Transverse colon (tissue), 4 donors: ENCODE data around the gene ERC2. TPM values are rescaled to one million over a fixed set of nuclear protein-coding genes. Genes with fewer than 3 reads are reported as not detected.

Experiments used
- DNase-seq: peaks from one replicate; pipeline ENCODE4 v3.0.0-alpha.2; 2019
- H3K27ac ChIP-seq, 4 donors: fragments of 200-600 bp; sonication (generic); 2 replicates each; pipeline ENCODE4 v1.5.1; 2016 to 2018; ENCODE audit warnings: inconsistent platforms in 4 of 4
- H3K27me3 ChIP-seq: fragments of 200-600 bp; sonication (generic); 2 replicates; pipeline ENCODE4 v1.5.1; 2017; ENCODE audit warnings: inconsistent platforms
- H3K36me3 ChIP-seq, 4 donors: fragments of 200-600 bp; sonication (generic); 2 replicates each; pipeline ENCODE4 v1.5.1; 2017 to 2019; ENCODE audit warnings: inconsistent platforms in 4 of 4
- H3K4me1 ChIP-seq, 4 donors: fragments of 200-600 bp; sonication (generic); 2 replicates each; pipeline ENCODE4 v1.5.1; 2017 to 2020; ENCODE audit warnings: inconsistent platforms in 4 of 4
- H3K4me3 ChIP-seq, 4 donors: fragments of 200-600 bp; sonication (generic); 1 replicate in 1 of 4; 2 replicates in 3 of 4; pipeline versions ENCODE4 v1.5.1 to v1.6.1; 2017 to 2019; ENCODE audit warnings: inconsistent platforms in 4 of 4
- H3K9me3 ChIP-seq, 2 donors: fragments of 200-600 bp; sonication (generic); 2 replicates each; pipeline ENCODE4 v1.5.1; 2017 to 2019; ENCODE audit warnings: inconsistent platforms in 2 of 2
- CTCF ChIP-seq, 5 experiments: fragments of 200-600 bp in 3 of 5; fragments of 450-650 bp in 2 of 5; sonication (generic) in 3 of 5; IDR thresholded peaks; 1 replicate in 2 of 5; 2 replicates in 3 of 5; pipeline ENCODE4 v1.5.1; 2016 to 2017; ENCODE audit warnings: antibody characterized with exemption in 5 of 5, inconsistent platforms in 3 of 5, mild to moderate bottlenecking in 2 of 5, moderate library complexity in 1 of 5
- EP300 ChIP-seq: sonication (generic); formaldehyde crosslinking; IDR thresholded peaks from one replicate; pipeline ENCODE4 v1.6.1; 2017; ENCODE audit warnings: antibody characterized with exemption, low read depth
- POLR2A ChIP-seq: fragments of 450-650 bp; IDR thresholded peaks from one replicate; pipeline ENCODE4 v1.6.1; 2016; ENCODE audit warnings: antibody characterized with exemption, mild to moderate bottlenecking, moderate library complexity
- POLR2AphosphoS5 ChIP-seq, 3 donors: sonication (generic); formaldehyde crosslinking; IDR thresholded peaks; one replicate each; pipeline ENCODE4 v1.6.1; 2016; ENCODE audit warnings: antibody characterized with exemption in 3 of 3
- WGBS, 2 donors: methylation state at CpG; one replicate each; pipeline ENCODE4 v1.1.5; 2018; ENCODE audit warnings: low coverage in 1 of 2; 5-methylcytosine and 5-hydroxymethylcytosine counted together
- in situ Hi-C, 4 donors: fragments of 200-750 bp; cut with MboI; loops; one replicate each; pipeline versions ENCODE4 v1.15.0 to v1.15.1; 2017; ENCODE audit warnings: low sequenced_read_pairs in 3 of 4, low pct_ligation_motif_present in 1 of 4, low pct_unique_long_range_greater_than_20kb in 1 of 4
- intact Hi-C: fragments of 100-400 bp; cut with DNase I; formaldehyde crosslinking; loops from one replicate; pipeline ENCODE4 v1.15.1; 2023; ENCODE audit warnings: low total_unique reads
- total RNA-seq, 4 donors: library from RNA; depleted of rRNA; stranded (reverse); fragments of >200 nt; gene quantifications; one replicate each; pipeline ENCODE4 v1.1.0, GENCODE V29; 2016

ERC2 gene
- total RNA-seq, 4 donors from 2014 or later, result 0.41 to 1.3 TPM; not detected in 2

DNA sequence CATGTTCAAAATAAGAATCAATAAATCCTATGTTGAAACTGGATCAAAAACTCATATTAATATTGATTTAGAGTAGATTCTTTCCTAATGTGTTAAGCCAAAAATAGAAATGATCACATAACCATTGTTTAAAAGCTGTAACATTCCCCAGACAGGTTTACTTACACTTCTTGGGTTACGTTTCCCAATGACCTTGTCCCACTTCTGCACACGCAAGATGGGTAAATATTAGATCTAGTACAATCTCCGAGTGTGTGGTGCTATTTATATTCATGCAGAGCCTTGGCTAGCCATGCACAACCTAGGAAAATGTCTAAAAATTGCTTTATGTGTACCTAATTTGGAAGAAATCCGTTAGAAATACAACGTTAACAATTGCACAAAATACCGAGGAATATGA, 39.6 kb downstream of the ERC2 start:
- in situ Hi-C loops (no loop called here), intact Hi-C loops (no loop called here)
- Histone ChIP-seq H3K27me3 (no peaks in the 10 kb centered on the region), H3K9me3 (no peaks in the 10 kb centered on the region), H3K4me3 (no peak overlapping the region), H3K36me3 (no peaks in the 10 kb centered on the region), H3K27ac (no peak overlapping the region), H3K4me1 (no peaks in the 10 kb centered on the region)
- no peak for TF ChIP-seq POLR2A
- TF ChIP-seq POLR2AphosphoS5 (IDR thresholded peaks at IDR 0.05), result no peak
- no peak for TF ChIP-seq EP300
- no peak for TF ChIP-seq CTCF (IDR thresholded peaks at IDR 0.05)
- 48 to 52% methylated on average over 6 of the region's 6 CpGs for WGBS, 2 donors
- no peak for DNase-seq

DNA sequence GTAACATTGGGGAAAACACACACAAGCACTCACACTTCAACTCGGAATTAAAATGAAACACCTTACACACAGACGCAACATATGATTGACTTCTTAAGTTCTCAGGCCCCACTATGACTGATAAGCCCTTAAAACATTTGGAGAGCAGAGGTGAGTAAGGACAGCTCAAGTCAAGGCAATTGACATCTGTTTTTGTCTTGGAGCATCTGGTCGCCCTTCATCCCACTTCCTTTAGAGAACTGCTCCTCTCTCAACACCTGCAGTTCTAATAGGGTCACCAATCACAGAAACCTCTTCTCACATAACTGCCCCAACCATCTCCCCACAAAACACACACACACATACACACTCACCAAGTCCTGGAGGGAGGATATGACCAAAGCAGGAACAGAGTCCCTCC, 43.4 kb downstream of the ERC2 start:
- in situ Hi-C loops, result no loop called here

GRCh38 chr3:56424336-56424735, 43.9 kb downstream of the ERC2 start:
- TF ChIP-seq CTCF (IDR thresholded peaks at IDR 0.05), result no peak
- Histone ChIP-seq H3K27me3 (no peaks in the 10 kb centered on the region), H3K27ac (no peak overlapping the region), H3K9me3 (no peaks in the 10 kb centered on the region), H3K36me3 (no peaks in the 10 kb centered on the region), H3K4me3 (no peak overlapping the region), H3K4me1 (no peaks in the 10 kb centered on the region)
- 40 to 66% methylated on average over 1 of the region's 1 CpG for WGBS, 2 donors
- DNase-seq, result no peak
- intact Hi-C loops, result no loop called here
- in situ Hi-C loops, result no loop called here

More for the DNA sequence above, 43.4 kb downstream of the ERC2 start:
- H3K27ac ChIP-seq, result no peak overlapping the region
- WGBS, 2 donors, result 88 to 100% methylated on average over 2 to 3 of the region's 3 CpGs
- H3K4me3 ChIP-seq, result no peak overlapping the region
- no peaks in the 10 kb centered on the region for H3K36me3 ChIP-seq
- H3K4me1 ChIP-seq, result no peaks in the 10 kb centered on the region
- no peak for DNase-seq
- TF ChIP-seq CTCF (IDR thresholded peaks at IDR 0.05), result no peak
- TF ChIP-seq POLR2AphosphoS5 (IDR thresholded peaks at IDR 0.05), result no peak
- TF ChIP-seq POLR2A, result no peak
- no peak for TF ChIP-seq EP300
- H3K9me3 ChIP-seq, result no peaks in the 10 kb centered on the region
- H3K27me3 ChIP-seq, result no peaks in the 10 kb centered on the region
- intact Hi-C loops, result no loop called here

GRCh38 chr3:56423661-56424099, 44.6 kb downstream of the ERC2 start:
- Histone ChIP-seq H3K4me3 (no peak overlapping the region), H3K4me1 (no peaks in the 10 kb centered on the region), H3K9me3 (no peaks in the 10 kb centered on the region), H3K36me3 (no peaks in the 10 kb centered on the region), H3K27ac (no peak overlapping the region), H3K27me3 (no peaks in the 10 kb centered on the region)
- no peak for DNase-seq
- intact Hi-C loops, result no loop called here
- in situ Hi-C loops, result no loop called here
- WGBS, 2 donors, result 73% methylated on average over 5 of the region's 5 CpGs; no CpG with 5 or more reads in 1 of the 2 donors
- TF ChIP-seq POLR2AphosphoS5 (IDR thresholded peaks at IDR 0.05), result no peak
- TF ChIP-seq EP300, result no peak
- no peak for TF ChIP-seq POLR2A
- TF ChIP-seq CTCF (IDR thresholded peaks at IDR 0.05), result no peak
